IMR-90 (cell line): ENCODE measurements around the gene TIGIT. TPM values are rescaled to one million over a fixed set of nuclear protein-coding genes. Genes with fewer than 3 reads are reported as not detected.

Experiments
- ATAC-seq: fragments of 200-7000 bp; cut with Tn5 transposase; 2 replicates; pipeline ENCODE4 v1.9.1; 2020; ENCODE audit warnings: low read depth, mild to moderate bottlenecking, moderate library complexity
- BruUV-seq: library from RNA; stranded (reverse); fragments of 400-500 nt; replicated peaks from 2 replicates; lab custom pipeline; 2021; lab: Mats Ljungman, UMichigan
- CTCF ChIA-PET: fragments of 300-600 bp; formaldehyde crosslinking; extraction: SDS; loops from one replicate; lab custom pipeline; 2021; ENCODE audit warnings: antibody characterized with exemption; lab: Yijun Ruan, JAX
- POLR2A ChIA-PET: fragments of 300-600 bp; sonication (Branson Sonifier 250); formaldehyde crosslinking; loops from one replicate; lab custom pipeline; 2022; ENCODE audit warnings: antibody characterized with exemption; ENCODE audit not compliant: unreplicated experiment; lab: Charles Lee
- DNase-seq: peaks from one replicate; pipeline ENCODE4 v3.0.0; 2013
- H2AFZ ChIP-seq: replicated peaks from 2 replicates; pipeline ENCODE3; 2013; ENCODE audit warnings: low read length, mild to moderate bottlenecking; ENCODE audit not compliant: poor library complexity
- H2AK5ac ChIP-seq: 2 replicates; pipeline ENCODE4 v1.6.1; 2013; ENCODE audit warnings: low read depth, low read length, inconsistent platforms
- H2AK9ac ChIP-seq: replicated peaks from 2 replicates; pipeline ENCODE3; 2013; ENCODE audit warnings: mild to moderate bottlenecking, low read depth, low read length, moderate library complexity; ENCODE audit not compliant: poor library complexity
- H2BK120ac ChIP-seq: 2 replicates; pipeline ENCODE4 v1.6.1; 2013; ENCODE audit warnings: low read depth, low read length, inconsistent platforms
- H2BK15ac ChIP-seq: 3 replicates; pipeline ENCODE4 v1.6.1; 2013; ENCODE audit warnings: low read depth, low read length, inconsistent platforms
- H2BK20ac ChIP-seq: 2 replicates; pipeline ENCODE4 v1.6.1; 2013; ENCODE audit warnings: low read depth, mild to moderate bottlenecking, inconsistent platforms, low read length, moderate library complexity
- H2BK5ac ChIP-seq: 2 replicates; pipeline ENCODE4 v1.6.1; 2013; ENCODE audit warnings: mild to moderate bottlenecking, low read depth, low read length, inconsistent platforms; ENCODE audit not compliant: poor library complexity, severe bottlenecking
- H3K14ac ChIP-seq: replicated peaks from 2 replicates; pipeline ENCODE4 v1.6.1; 2013; ENCODE audit warnings: low read depth, low read length, inconsistent platforms
- H3K18ac ChIP-seq: 2 replicates; pipeline ENCODE4 v1.6.1; 2013; ENCODE audit warnings: low read depth, low read length, control low read depth
- H3K23ac ChIP-seq: 2 replicates; pipeline ENCODE4 v1.6.1; 2013; ENCODE audit warnings: low read depth, low read length, inconsistent platforms
- H3K27ac ChIP-seq: 2 replicates; pipeline ENCODE4 v1.5.1; 2013; ENCODE audit warnings: mild to moderate bottlenecking, control low read depth, low read length; ENCODE audit not compliant: insufficient read depth
- H3K27me3 ChIP-seq: 2 replicates; pipeline ENCODE4 v1.6.1; 2013; ENCODE audit warnings: low read length; ENCODE audit not compliant: control insufficient read depth, insufficient read depth
- H3K36me3 ChIP-seq: 2 replicates; pipeline ENCODE4 v1.6.1; 2013; ENCODE audit warnings: low read length, mixed read lengths; ENCODE audit not compliant: control insufficient read depth, insufficient read depth
- H3K4ac ChIP-seq: 2 replicates; pipeline ENCODE4 v1.6.1; 2013; ENCODE audit warnings: low read depth, low read length, inconsistent platforms
- H3K4me1 ChIP-seq: 2 replicates; pipeline ENCODE4 v1.6.1; 2013; ENCODE audit warnings: low read length, mixed read lengths; ENCODE audit not compliant: control insufficient read depth, insufficient read depth
- H3K4me2 ChIP-seq: 2 replicates; pipeline ENCODE4 v1.6.1; 2013; ENCODE audit warnings: low read depth, mild to moderate bottlenecking, control low read depth, low read length, moderate library complexity
- H3K4me3 ChIP-seq: 2 replicates; pipeline ENCODE4 v1.5.1; 2013; ENCODE audit warnings: low read depth, mild to moderate bottlenecking, control low read depth, low read length, moderate library complexity; ENCODE audit not compliant: insufficient read depth
- H3K56ac ChIP-seq: 2 replicates; pipeline ENCODE4 v1.6.1; 2013; ENCODE audit warnings: low read length, inconsistent platforms; ENCODE audit not compliant: insufficient read depth; ENCODE audit errors: extremely low read depth
- H3K79me1 ChIP-seq, 2 experiments: 2 replicates each; pipeline ENCODE4 v1.6.1; 2013; ENCODE audit warnings: low read length in 2 of 2, inconsistent platforms in 1 of 2, low read depth in 1 of 2
- H3K9ac ChIP-seq: 2 replicates; pipeline ENCODE4 v1.6.1; 2013; ENCODE audit warnings: low read depth, low read length, control low read depth
- H3K9me1 ChIP-seq: 2 replicates; pipeline ENCODE4 v1.6.1; 2013; ENCODE audit warnings: low read length, inconsistent platforms; ENCODE audit not compliant: insufficient read depth
- H3K9me3 ChIP-seq: 2 replicates; pipeline ENCODE4 v1.6.1; 2013; ENCODE audit warnings: low read length; ENCODE audit not compliant: control insufficient read depth, insufficient read depth
- H4K20me1 ChIP-seq: 2 replicates; pipeline ENCODE4 v1.6.1; 2013; ENCODE audit warnings: low read length, inconsistent platforms; ENCODE audit not compliant: insufficient read depth
- H4K5ac ChIP-seq: 2 replicates; pipeline ENCODE4 v1.6.1; 2013; ENCODE audit warnings: mild to moderate bottlenecking, low read depth, low read length, control low read depth
- H4K8ac ChIP-seq, 2 experiments: 2 replicates each; pipeline ENCODE4 v1.6.1; 2013; ENCODE audit warnings: low read depth in 2 of 2, low read length in 2 of 2, control low read depth in 1 of 2, inconsistent platforms in 1 of 2
- H4K91ac ChIP-seq: 2 replicates; pipeline ENCODE4 v1.6.1; 2013; ENCODE audit warnings: low read depth, low read length, inconsistent platforms; ENCODE audit not compliant: insufficient read depth
- MAZ ChIP-seq: IDR thresholded peaks from 2 replicates; pipeline ENCODE4 v1.6.1; 2012; ENCODE audit warnings: low read depth, mild to moderate bottlenecking, low read length, improper control_type of control experiment, moderate library complexity, borderline replicate concordance
- WGBS, 2 experiments: methylation state at CpG; one replicate each; pipeline versions ENCODE4 v1.1.5 to v1.1.7; 2013; ENCODE audit warnings: missing lambda C conversion rate in 2 of 2; ENCODE audit not compliant: insufficient read length in 1 of 2; ENCODE audit errors: extremely low coverage in 2 of 2; 5-methylcytosine and 5-hydroxymethylcytosine counted together
- dilution Hi-C: fragments of 300-500 bp; cut with HindIII; formaldehyde crosslinking; loops from one replicate; pipeline ENCODE4 v1.14.3; 2018; ENCODE audit warnings: low sequenced_read_pairs; ENCODE audit not compliant: unreplicated experiment
- in situ Hi-C: fragments of 300-500 bp; cut with MboI; formaldehyde crosslinking; loops from 3 replicates; pipeline ENCODE4 v1.14.3; 2019; ENCODE audit warnings: low sequenced_read_pairs, inconsistent platforms, mixed read lengths
- intact Hi-C: fragments of 100-400 bp; cut with micrococcal nuclease; formaldehyde crosslinking; loops from 2 replicates; pipeline ENCODE4 v1.10.0; 2022
- polyA plus RNA-seq, 3 experiments: library from polyadenylated mRNA; depleted of rRNA; stranded (reverse); fragments of >200 nt; gene quantifications; 2 replicates each; pipeline ENCODE4 v1.2.3, GENCODE V29; 2012; ENCODE audit warnings: low replicate concordance in 1 of 3
- total RNA-seq: library from RNA; depleted of rRNA; stranded (reverse); fragments of >200 nt; gene quantifications from 2 replicates; pipeline ENCODE4 v1.2.3, GENCODE V29; 2012

TIGIT gene
- total and polyA plus RNA-seq, 2 of the 4 experiments (the other 2 are of a cell fraction): not detected

- no TSS peak for BruUV-seq
- intact Hi-C loops (loop anchor here (5.0 kb wide), 1 partner anchor 122 kb away; no protein-coding TSS in a partner anchor), in situ Hi-C loops (no loop called here), dilution Hi-C loops (no loop called here)
- no peaks in the 10 kb centered on the region for H3K9me3 ChIP-seq
- H3K27ac ChIP-seq: no peak overlapping the region
- no peak overlapping the region for H2BK15ac ChIP-seq
- H2AK5ac ChIP-seq: no peak overlapping the region
- no peak overlapping the region for H3K14ac ChIP-seq
- H3K27me3 ChIP-seq: peaks cover 14% of the 10 kb centered on the region
- H3K9ac ChIP-seq: no peak overlapping the region
- H3K36me3 ChIP-seq: no peaks in the 10 kb centered on the region
- no peaks in the 10 kb centered on the region for H4K20me1 ChIP-seq
- H2AFZ ChIP-seq: no peak overlapping the region
- no peak overlapping the region for H4K91ac ChIP-seq
- H3K9me1 ChIP-seq: peaks cover 2% of the 10 kb centered on the region; the same call in 1 of the 2 replicates
- no peaks in the 10 kb centered on the region for H3K79me1 ChIP-seq
- TF ChIP-seq MAZ: no peak
- DNase-seq (no peak), ATAC-seq (no peak)
- no peak overlapping the region for H3K23ac ChIP-seq
- H4K5ac ChIP-seq: no peak overlapping the region
- H2BK20ac ChIP-seq: no peak overlapping the region
- ChIA-PET POLR2A (no interaction called here), CTCF (no interaction called here)
- 62% methylated on average over 4 of the region's 6 CpGs; no CpG with 5 or more reads in 1 of the 2 experiments for WGBS, 2 experiments
- no peak overlapping the region for H4K8ac ChIP-seq
- H2BK120ac ChIP-seq: no peak overlapping the region
- no peak overlapping the region for H3K4ac ChIP-seq
- H3K4me2 ChIP-seq: no peak overlapping the region
- no peak overlapping the region for H2BK5ac ChIP-seq
- H2AK9ac ChIP-seq: no peak overlapping the region
- no peak overlapping the region for H3K4me3 ChIP-seq
- H3K56ac ChIP-seq: no peak overlapping the region
- no peak overlapping the region for H3K18ac ChIP-seq
- no peaks in the 10 kb centered on the region for H3K4me1 ChIP-seq
Measured at GRCh38 chr3:114294940-114295480, 1.2 kb downstream of the TIGIT start.
